Activated CD4-positive, alpha-beta memory T cell treated with anti-CD3 and anti-CD28 coated beads for 36 hours (primary cell): ENCODE data around the gene TUBB4A. TPM values are rescaled to one million over a fixed set of nuclear protein-coding genes. Genes with fewer than 3 reads are reported as not detected.
A peak's percentile ranks its signal among the peaks of the same experiment; 100 is the strongest.

Source experiments
- CTCF ChIA-PET: fragments of 350-600 bp; sonication (Branson Sonifier 250); formaldehyde crosslinking; loops from one replicate; lab custom pipeline; 2021; ENCODE audit warnings: antibody characterized with exemption, inconsistent platforms; lab: Charles Lee
- POLR2A ChIA-PET: fragments of 350-600 bp; sonication (Branson Sonifier 250); formaldehyde crosslinking; loops from one replicate; lab custom pipeline; 2021; ENCODE audit warnings: antibody characterized with exemption; lab: Charles Lee
- DNase-seq: peaks from one replicate; pipeline ENCODE4 v3.0.0-alpha.2; 2020
- H3K27ac Mint-ChIP-seq: one replicate; pipeline ENCODE4 v1.8.0; 2021; ENCODE audit warnings: mixed read lengths
- H3K27me3 Mint-ChIP-seq: one replicate; pipeline ENCODE4 v1.8.0; 2021; ENCODE audit warnings: mixed read lengths
- H3K36me3 Mint-ChIP-seq: one replicate; pipeline ENCODE4 v1.8.0; 2021; ENCODE audit warnings: mixed read lengths
- H3K4me1 Mint-ChIP-seq: one replicate; pipeline ENCODE4 v1.8.0; 2021; ENCODE audit warnings: low read depth, mixed read lengths
- H3K4me3 Mint-ChIP-seq: one replicate; pipeline ENCODE4 v1.8.0; 2021; ENCODE audit warnings: mild to moderate bottlenecking, mixed read lengths
- H3K9me3 Mint-ChIP-seq: one replicate; pipeline ENCODE4 v1.8.0; 2021; ENCODE audit warnings: mixed read lengths
- intact Hi-C: fragments of 100-400 bp; cut with micrococcal nuclease; formaldehyde crosslinking; loops from one replicate; pipeline ENCODE4 v1.15.1; 2023
- total RNA-seq, 2 experiments: library from RNA; stranded (reverse); gene quantifications; one replicate each; pipeline ENCODE4 v1.2.3, GENCODE V29; 2021

TUBB4A gene
- total RNA-seq, 2 experiments from 2014 or later = 8.3 to 11.2 TPM

DNA sequence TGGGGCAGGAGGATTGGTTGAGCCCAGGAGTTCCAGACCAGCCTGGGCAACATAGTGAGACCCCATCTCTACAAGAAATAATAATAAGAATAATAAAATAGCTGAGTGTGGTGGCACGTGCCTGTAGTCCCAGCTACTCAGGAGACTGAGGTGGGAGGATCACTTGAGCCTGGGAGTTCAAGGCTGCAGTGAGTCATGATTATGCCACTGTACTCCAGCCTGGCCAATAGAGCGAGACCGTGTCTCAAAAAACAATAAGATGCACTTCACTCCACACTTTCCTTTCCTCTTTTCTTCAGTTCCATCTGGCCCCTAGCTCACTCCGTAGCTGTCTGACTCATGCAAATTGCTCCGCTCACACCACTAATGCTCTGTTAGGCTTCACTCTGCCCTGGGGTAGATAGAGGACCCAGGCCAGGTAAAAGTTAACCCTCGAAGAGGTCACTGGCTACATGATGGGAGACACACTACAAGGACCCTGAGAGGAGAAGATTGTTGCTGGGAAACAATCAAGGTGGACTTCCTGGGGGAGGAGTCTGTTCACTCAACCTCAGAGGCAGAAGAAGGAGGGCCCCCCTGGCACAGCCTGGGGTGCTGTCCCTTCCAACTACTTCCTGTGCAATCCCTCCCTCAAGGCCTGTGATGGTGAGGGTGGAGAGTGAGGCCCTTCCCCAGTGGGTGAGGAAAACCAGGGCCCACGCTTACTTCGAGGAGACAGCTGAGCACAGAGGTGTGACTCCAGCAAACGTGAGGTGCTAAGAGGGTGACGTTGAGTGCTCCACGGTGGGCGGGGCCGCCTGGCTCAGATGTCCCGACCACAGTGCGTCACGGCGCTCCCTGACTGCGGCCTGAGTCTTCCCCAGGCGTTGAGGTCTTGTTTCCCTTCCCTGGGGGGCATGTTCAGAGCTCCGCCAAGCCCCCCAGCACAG is 19.9 kb upstream of the TUBB4A start:
- Mint-ChIP-seq H3K9me3 (no peaks in the 10 kb centered on the region), H3K36me3 (no peaks in the 10 kb centered on the region), H3K27ac (no peak overlapping the region), H3K4me1 (peaks cover 37% of the 10 kb centered on the region), H3K4me3 (no peak overlapping the region), H3K27me3 (peaks cover 2% of the 10 kb centered on the region)
- DNase-seq = peak; percentile 78
- intact Hi-C loops = no loop called here
- ChIA-PET CTCF (interaction anchor here (0.8 to 1.6 kb wide), 3 partner anchors 11 to 111 kb away, joined by 3 to 6 read pairs (median 3); no protein-coding TSS in a partner anchor), POLR2A (no interaction called here)

DNA sequence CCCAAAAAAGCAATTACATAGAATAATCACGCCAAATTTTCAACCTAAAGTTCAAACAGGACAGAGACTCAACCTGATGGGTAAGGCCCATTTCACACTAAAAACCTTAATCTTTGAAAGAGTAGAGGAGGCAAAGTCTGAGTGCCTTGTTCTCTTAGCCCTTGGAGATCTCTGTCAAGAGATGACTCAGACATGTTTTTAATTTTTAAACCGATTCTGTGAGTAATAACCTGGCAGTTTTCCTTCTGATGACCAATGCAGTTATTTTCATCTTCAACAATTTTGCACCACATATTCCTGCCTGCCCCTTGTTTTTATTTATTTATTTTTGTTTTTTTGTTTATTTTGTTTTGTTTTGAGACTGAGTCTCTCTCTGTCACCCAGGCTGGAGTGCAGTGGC is 17.2 kb upstream of the TUBB4A start:
- POLR2A ChIA-PET = interaction anchor here (0.7 kb wide), 1 partner anchor 218 kb away, joined by 3 read pairs; the partner anchor contains the start of gene GPR108
- intact Hi-C loops = loop anchor here (2.0 to 5.0 kb wide), 6 partner anchors 57 to 283 kb away; partner anchors contain the start of genes CRB3 and SH2D3A
- Mint-ChIP-seq H3K36me3 (no peaks in the 10 kb centered on the region), H3K9me3 (no peaks in the 10 kb centered on the region), H3K27me3 (peaks cover 2% of the 10 kb centered on the region), H3K4me1 (peaks cover 45% of the 10 kb centered on the region), H3K4me3 (no peak overlapping the region), H3K27ac (peak overlapping the region; percentile 23)
- DNase-seq = no peak
- CTCF ChIA-PET = interaction anchor here (1.1 to 1.3 kb wide), 2 partner anchors 217 to 219 kb away, joined by 3 to 4 read pairs; no protein-coding TSS in a partner anchor

DNA sequence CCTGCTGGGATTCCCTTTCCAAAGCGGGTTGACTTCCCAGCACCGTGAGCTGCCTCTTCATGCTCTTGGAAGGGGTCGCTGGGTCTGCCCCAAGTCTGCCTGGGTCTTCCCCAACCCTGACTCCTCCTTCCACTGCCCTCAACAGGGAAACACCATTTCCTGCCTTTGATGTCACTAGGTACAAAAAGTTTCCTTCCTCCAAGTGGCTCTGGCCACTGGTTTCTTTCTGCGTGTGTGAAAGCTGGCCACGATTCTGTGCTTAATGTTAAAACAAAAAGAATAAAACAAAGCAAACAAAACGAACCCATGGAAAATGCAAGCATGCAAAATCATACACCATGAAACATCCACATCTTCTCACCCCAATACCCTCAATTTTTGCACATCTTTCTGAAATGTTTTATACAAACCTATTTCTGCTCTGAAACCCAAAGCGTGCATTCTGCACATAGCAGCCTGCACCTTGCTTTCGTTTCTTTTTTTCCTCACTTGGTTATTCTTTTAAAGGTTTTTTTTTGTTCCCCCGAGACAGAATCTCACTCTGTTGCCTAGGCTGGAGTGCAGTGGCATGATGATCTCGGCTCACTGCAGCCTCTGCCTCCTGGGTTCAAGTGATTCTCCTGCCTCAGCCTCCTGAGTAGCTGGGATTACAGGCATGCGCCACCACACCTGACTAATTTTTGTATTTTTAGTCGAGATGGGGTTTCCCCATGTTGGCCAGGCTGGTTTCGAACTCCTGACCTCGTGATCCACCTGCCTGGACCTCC is 16.2 kb upstream of the TUBB4A start:
- Mint-ChIP-seq H3K4me3 (peak overlapping the region; percentile 0), H3K4me1 (peaks cover 45% of the 10 kb centered on the region), H3K9me3 (no peaks in the 10 kb centered on the region), H3K27me3 (peaks cover 2% of the 10 kb centered on the region), H3K27ac (peak overlapping the region; percentile 44), H3K36me3 (no peaks in the 10 kb centered on the region)
- intact Hi-C loops = loop anchor here (2.0 to 5.0 kb wide), 6 partner anchors 56 to 284 kb away; partner anchors contain the start of genes CRB3 and SH2D3A
- POLR2A ChIA-PET = interaction anchor here (0.7 to 1.0 kb wide), 2 partner anchors 156 to 219 kb away, joined by 3 read pairs; partner anchors contain the start of gene GPR108
- peak; percentile 62 for DNase-seq
- CTCF ChIA-PET = interaction anchor here (0.7 to 3.3 kb wide), 8 partner anchors 98 to 345 kb away, joined by 3 to 43 read pairs (median 12); partner anchors contain the start of genes GPR108 and VAV1

DNA sequence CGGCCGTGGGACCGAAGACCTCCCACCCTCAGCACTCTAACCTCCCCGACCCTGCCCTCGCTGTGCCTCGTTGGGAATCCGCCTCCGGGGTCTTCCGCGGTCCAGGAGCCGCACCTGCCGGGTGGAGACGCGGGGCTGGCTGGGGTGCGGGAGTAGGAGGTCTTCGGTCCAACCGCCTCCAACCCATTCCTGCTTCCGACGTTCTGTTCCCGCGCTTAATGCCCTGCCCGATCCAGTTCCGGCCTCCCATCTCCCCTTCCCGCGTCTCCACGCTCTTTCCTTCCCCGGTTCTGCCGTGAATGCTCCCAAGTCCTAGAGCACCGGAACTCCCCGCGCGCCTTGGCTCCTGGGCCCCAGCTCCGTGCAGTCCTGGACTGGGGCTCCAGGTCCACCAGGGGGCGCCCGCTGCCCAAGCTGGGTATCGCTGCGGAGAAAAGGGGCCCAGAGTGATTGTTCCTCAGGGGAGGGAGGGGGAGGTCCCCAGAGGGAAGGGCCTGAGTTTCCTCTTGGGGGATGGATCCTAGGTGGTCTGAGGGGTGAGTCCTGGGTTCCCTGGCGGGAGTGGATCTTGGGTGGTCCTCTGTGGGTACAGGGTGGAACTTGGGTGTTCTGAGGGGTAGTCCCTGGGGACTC is 14.7 kb upstream of the TUBB4A start:
- Mint-ChIP-seq H3K9me3 (no peaks in the 10 kb centered on the region), H3K4me3 (peak overlapping the region; percentile 88)

DNA sequence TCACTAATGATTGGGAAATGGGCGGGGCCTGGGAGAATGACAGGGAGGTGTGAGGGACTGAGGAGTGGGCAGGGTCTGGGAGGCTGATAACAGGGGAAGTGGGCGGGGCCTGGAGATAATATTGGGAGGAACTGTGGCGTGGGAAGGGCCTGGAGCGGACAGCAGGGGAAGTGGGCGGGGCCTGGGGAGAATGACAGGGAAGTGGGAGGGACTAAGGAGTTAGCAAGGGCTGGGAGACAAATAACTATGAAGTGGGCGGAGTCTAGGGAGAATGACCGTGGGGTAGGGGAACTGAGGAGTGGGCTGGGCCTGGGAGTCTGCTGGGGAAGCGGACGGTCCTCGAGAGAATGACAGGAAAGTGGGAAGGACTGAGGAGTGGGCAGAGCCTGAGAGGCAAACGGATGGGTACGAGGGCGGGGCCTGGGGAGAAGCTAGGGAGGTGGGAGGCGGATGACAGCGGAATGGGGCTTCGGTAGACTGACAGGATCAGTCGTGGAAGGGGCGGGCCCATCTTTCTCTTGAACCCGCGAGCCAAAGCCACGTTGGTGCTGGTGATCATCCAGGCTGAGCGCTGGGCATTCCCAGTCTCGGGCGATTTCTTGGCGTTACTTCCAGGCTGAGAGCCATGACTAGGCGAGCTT is 14.0 kb upstream of the TUBB4A start:
- no peaks in the 10 kb centered on the region for H3K9me3 Mint-ChIP-seq
- peaks cover 35% of the 10 kb centered on the region for H3K4me1 Mint-ChIP-seq
- H3K27ac Mint-ChIP-seq = peak overlapping the region; percentile 77
- peaks cover 2% of the 10 kb centered on the region for H3K27me3 Mint-ChIP-seq
- ChIA-PET POLR2A (interaction anchor here (0.6 to 1.2 kb wide), 4 partner anchors 14 to 139 kb away, joined by 3 to 6 read pairs (median 4); partner anchors contain the start of gene TUBB4A), CTCF (interaction anchor here (0.7 to 3.3 kb wide), 37 partner anchors 8 to 463 kb away, joined by 3 to 43 read pairs (median 4); partner anchors contain the start of genes DENND1C, GPR108, TNFSF14 and VAV1)
- DNase-seq = peak; percentile 86
- intact Hi-C loops = loop anchor here (1.0 to 5.0 kb wide), 7 partner anchors 54 to 347 kb away; partner anchors contain the start of genes CRB3 and SH2D3A
- H3K4me3 Mint-ChIP-seq = peak overlapping the region; percentile 88
- no peaks in the 10 kb centered on the region for H3K36me3 Mint-ChIP-seq

More for the DNA sequence above, 14.7 kb upstream of the TUBB4A start:
- H3K27me3 Mint-ChIP-seq = peaks cover 2% of the 10 kb centered on the region
- no peaks in the 10 kb centered on the region for H3K36me3 Mint-ChIP-seq
- intact Hi-C loops = loop anchor here (1.0 to 5.0 kb wide), 8 partner anchors 54 to 347 kb away; partner anchors contain the start of genes CRB3 and SH2D3A
- peak overlapping the region; percentile 75 for H3K27ac Mint-ChIP-seq
- ChIA-PET CTCF (interaction anchor here (0.7 to 3.3 kb wide), 40 partner anchors 9 to 463 kb away, joined by 3 to 43 read pairs (median 4); partner anchors contain the start of genes DENND1C, GPR108, TNFSF14 and VAV1), POLR2A (interaction anchor here (1.1 to 1.2 kb wide), 3 partner anchors 15 to 139 kb away, joined by 3 to 6 read pairs (median 4); partner anchors contain the start of gene TUBB4A)
- DNase-seq = peak; percentile 94
- H3K4me1 Mint-ChIP-seq = peaks cover 36% of the 10 kb centered on the region

DNA sequence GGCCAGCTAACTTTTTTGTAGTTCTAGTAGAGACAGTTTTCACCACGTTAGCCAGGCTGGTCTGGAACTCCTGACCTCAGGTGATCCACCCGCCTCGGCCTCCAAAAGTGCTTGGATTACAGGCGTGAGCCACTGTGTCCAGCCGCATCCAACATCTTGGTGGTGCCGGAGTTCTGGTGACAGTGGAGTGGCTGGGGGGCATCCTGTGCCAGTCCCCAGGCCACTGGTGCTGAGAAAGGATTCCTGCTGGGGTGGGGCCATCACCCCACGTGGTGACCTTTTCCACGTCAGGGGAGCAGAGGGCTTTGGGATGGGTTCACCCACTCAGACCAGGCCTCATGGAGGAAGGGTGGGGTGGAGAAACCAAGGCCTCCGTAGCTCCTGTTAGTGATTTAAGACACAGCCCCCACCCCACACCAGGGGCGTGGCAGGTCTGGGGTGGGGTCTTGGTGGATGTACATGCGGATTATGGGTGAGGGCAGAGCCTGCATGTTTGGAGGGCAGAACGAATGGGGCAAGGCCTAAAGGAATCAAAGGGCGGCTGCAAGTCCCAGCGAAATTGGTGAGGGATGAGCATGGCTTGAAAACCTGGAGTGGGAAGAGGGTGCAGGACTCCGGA is 12.9 kb upstream of the TUBB4A start:
- CTCF ChIA-PET = no interaction called here
- Mint-ChIP-seq H3K9me3 (no peaks in the 10 kb centered on the region), H3K27me3 (peaks cover under 1% of the 10 kb centered on the region), H3K27ac (no peak overlapping the region), H3K36me3 (no peaks in the 10 kb centered on the region), H3K4me3 (no peak overlapping the region), H3K4me1 (peaks cover 32% of the 10 kb centered on the region)
- DNase-seq = no peak
- intact Hi-C loops = loop anchor here (5.0 kb wide), 5 partner anchors 53 to 287 kb away; partner anchors contain the start of genes CRB3 and SH2D3A
- POLR2A ChIA-PET = no interaction called here

- ChIA-PET CTCF (no interaction called here), POLR2A (no interaction called here)
- intact Hi-C loops = no loop called here
- Mint-ChIP-seq H3K4me1 (peaks cover 26% of the 10 kb centered on the region), H3K4me3 (no peak overlapping the region), H3K36me3 (no peaks in the 10 kb centered on the region), H3K9me3 (no peaks in the 10 kb centered on the region), H3K27ac (no peak overlapping the region), H3K27me3 (no peaks in the 10 kb centered on the region)
- DNase-seq = no peak
Observed at GRCh38 chr19:6514089-6514488, 12.0 kb upstream of the TUBB4A start.

DNA sequence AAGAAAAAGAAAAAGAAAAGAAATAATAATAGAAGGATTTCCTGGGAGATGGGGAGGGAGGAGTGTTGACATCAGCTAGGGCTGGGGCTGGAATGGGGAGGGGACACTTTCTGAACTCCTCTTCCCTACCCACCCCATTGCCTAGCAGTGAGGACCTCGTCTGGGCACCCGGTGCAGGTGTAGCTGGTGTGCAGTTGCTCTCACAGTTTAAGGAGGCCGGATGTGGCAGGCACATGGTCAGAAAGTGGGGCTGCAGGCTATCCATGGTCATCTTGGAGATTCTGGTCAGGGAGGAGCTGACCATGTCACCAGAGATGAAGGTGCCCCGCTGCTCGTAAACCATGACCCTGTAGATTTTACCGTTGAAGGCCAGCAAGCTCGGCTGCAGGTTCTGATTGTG is 8.5 kb upstream of the TUBB4A start:
- POLR2A ChIA-PET = no interaction called here
- no peak overlapping the region for H3K27ac Mint-ChIP-seq
- H3K9me3 Mint-ChIP-seq = no peaks in the 10 kb centered on the region
- no peaks in the 10 kb centered on the region for H3K4me1 Mint-ChIP-seq
- H3K27me3 Mint-ChIP-seq = no peaks in the 10 kb centered on the region
- no peak overlapping the region for H3K4me3 Mint-ChIP-seq
- H3K36me3 Mint-ChIP-seq = no peaks in the 10 kb centered on the region
- no peak for DNase-seq
- intact Hi-C loops = no loop called here
- CTCF ChIA-PET = interaction anchor here (0.6 to 1.3 kb wide), 2 partner anchors 11 to 977 kb away, joined by 3 read pairs; no protein-coding TSS in a partner anchor

DNA sequence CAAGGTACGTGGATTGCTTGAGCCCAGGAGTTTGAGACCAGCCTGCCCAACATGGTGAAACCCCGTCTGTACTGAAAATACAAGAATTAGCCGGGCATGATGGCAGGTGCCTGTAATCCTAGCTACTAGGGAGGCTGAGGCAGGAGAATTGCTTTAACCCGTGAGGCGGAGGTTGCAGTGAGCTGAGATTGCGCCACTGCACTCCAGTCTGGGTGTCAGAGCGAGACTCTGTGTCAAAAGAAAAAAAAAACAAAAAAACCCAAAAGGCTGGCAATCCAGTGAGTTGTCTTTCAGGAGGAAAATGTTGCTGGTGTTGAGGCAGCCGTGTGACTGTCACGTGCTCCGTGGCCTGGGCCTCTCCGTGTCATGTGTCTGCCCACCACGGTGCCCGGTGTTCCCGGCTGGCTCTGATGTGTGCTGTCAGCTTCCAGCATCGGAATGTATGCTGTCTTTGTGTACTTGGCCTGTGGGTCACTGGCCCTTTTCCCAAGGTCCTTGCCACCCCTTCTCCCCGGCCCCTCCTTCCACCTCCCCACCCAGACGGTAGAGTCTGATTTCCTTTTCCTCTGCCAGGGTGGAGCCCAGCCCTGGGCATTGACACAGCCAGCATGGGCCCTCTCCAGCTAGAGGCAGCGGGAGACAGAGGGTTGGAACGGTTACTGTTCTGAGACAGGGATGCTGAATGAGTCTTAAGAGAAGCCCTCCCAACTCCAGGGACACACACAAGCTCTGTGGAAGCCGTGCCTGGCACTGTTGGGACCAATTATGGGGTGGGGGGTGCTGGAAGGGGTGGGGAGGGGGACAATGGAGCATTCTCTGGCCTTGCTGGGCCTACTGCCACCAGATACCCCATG is 7.2 kb upstream of the TUBB4A start:
- no peaks in the 10 kb centered on the region for H3K9me3 Mint-ChIP-seq
- DNase-seq = no peak
- no peak overlapping the region for H3K27ac Mint-ChIP-seq
- intact Hi-C loops = no loop called here
- H3K27me3 Mint-ChIP-seq = no peaks in the 10 kb centered on the region
- ChIA-PET POLR2A (no interaction called here), CTCF (no interaction called here)
- no peaks in the 10 kb centered on the region for H3K36me3 Mint-ChIP-seq
- peaks cover 4% of the 10 kb centered on the region for H3K4me1 Mint-ChIP-seq
- no peak overlapping the region for H3K4me3 Mint-ChIP-seq
